HG03439 (cell line): Measurements from ENCODE around the gene RPH3AL.
"Not testable (repeated sequence)": the region's sequence is repeated elsewhere in the genome, so short reads cannot be mapped to it uniquely, and the experiment has no call there.

Source experiments
- ATAC-seq: cut with Tn5 transposase; IDR thresholded peaks from one replicate; pipeline ENCODE4 v1.9.1; 2021; ENCODE audit warnings: mild to moderate bottlenecking, moderate library complexity; ENCODE audit not compliant: unreplicated experiment

RPH3AL gene

GRCh38 chr17:228951-229708, 123.5 kb downstream of the RPH3AL start:
- ATAC-seq = no peak

- ATAC-seq = no peak
These were observed 124.5 kb downstream of the RPH3AL start for GRCh38 chr17:227946-228615.

- ATAC-seq = no peak
These were observed 125.3 kb downstream of the RPH3AL start for GRCh38 chr17:227078-227945.

- ATAC-seq = no peak
These were observed 126.2 kb downstream of the RPH3AL start for GRCh38 chr17:226108-227077.

GRCh38 chr17:225551-225950, 127.1 kb downstream of the RPH3AL start:
- ATAC-seq = no peak

GRCh38 chr17:224576-224975, 128.0 kb downstream of the RPH3AL start:
- not testable (repeated sequence) for ATAC-seq

GRCh38 chr17:223723-224471, 128.7 kb downstream of the RPH3AL start:
- no peak for ATAC-seq

GRCh38 chr17:222172-222571, 130.4 kb downstream of the RPH3AL start:
- ATAC-seq = no peak

- no peak for ATAC-seq
These were observed 132.9 kb downstream of the RPH3AL start for GRCh38 chr17:219696-220095.

- ATAC-seq = no peak
These were observed 134.0 kb downstream of the RPH3AL start for GRCh38 chr17:218432-219110.

- no peak for ATAC-seq
These were observed 136.0 kb downstream of the RPH3AL start for GRCh38 chr17:216625-217024.

- not testable (repeated sequence) for ATAC-seq
These were observed 136.8 kb downstream of the RPH3AL start for GRCh38 chr17:215563-216478.

- no peak for ATAC-seq
These were observed 137.7 kb downstream of the RPH3AL start for GRCh38 chr17:214881-215331.

GRCh38 chr17:213286-214105, 139.1 kb downstream of the RPH3AL start:
- no peak for ATAC-seq

GRCh38 chr17:210402-210801, 142.2 kb downstream of the RPH3AL start:
- no peak for ATAC-seq

- no peak for ATAC-seq
These were observed 144.2 kb downstream of the RPH3AL start for GRCh38 chr17:208429-208828.

- no peak for ATAC-seq
These were observed 144.8 kb downstream of the RPH3AL start for GRCh38 chr17:207775-208174.
